ENCODE measurements around the gene ATP8A2.

ATP8A2 gene

GRCh38 chr13:25906191-25906661 is 534.5 kb downstream of the ATP8A2 start:
- WGBS, 2 experiments (ENCODE audit: insufficient coverage in 2 of 2): 80 to 92% methylated on average over 2 of the region's 7 CpGs
- H3K4me1 ChIP-seq (ENCODE audit: control insufficient read depth, insufficient read depth, low read length, poor library complexity, severe bottlenecking): peaks cover 19% of the 10 kb centered on the region
- no peak overlapping the region for H3K4me3 ChIP-seq (ENCODE audit: extremely low read depth, insufficient read depth, low read length, poor library complexity, severe bottlenecking)
- H3K9me3 ChIP-seq (ENCODE audit: control insufficient read depth, low read length): no peaks in the 10 kb centered on the region
- H3K27ac ChIP-seq (ENCODE audit: low read depth, low read length, severe bottlenecking): no peak overlapping the region
- H3K36me3 ChIP-seq (ENCODE audit: control insufficient read depth, insufficient read depth, low read length): no peaks in the 10 kb centered on the region

- 69 to 89% methylated on average over 4 of the region's 4 CpGs for WGBS, 2 experiments (ENCODE audit: insufficient coverage in 2 of 2)
- Histone ChIP-seq H3K9me3 (ENCODE audit: control insufficient read depth, low read length) (no peaks in the 10 kb centered on the region), H3K4me3 (ENCODE audit: extremely low read depth, insufficient read depth, low read length, poor library complexity, severe bottlenecking) (no peak overlapping the region), H3K36me3 (ENCODE audit: control insufficient read depth, insufficient read depth, low read length) (no peaks in the 10 kb centered on the region), H3K4me1 (ENCODE audit: control insufficient read depth, insufficient read depth, low read length, poor library complexity, severe bottlenecking) (peaks cover 5% of the 10 kb centered on the region), H3K27ac (ENCODE audit: low read depth, low read length, severe bottlenecking) (no peak overlapping the region)
Measured at GRCh38 chr13:25908366-25908765, 536.6 kb downstream of the ATP8A2 start.

- Histone ChIP-seq H3K9me3 (ENCODE audit: control insufficient read depth, low read length) (no peaks in the 10 kb centered on the region), H3K4me3 (ENCODE audit: extremely low read depth, insufficient read depth, low read length, poor library complexity, severe bottlenecking) (no peak overlapping the region), H3K27ac (ENCODE audit: low read depth, low read length, severe bottlenecking) (no peak overlapping the region), H3K36me3 (ENCODE audit: control insufficient read depth, insufficient read depth, low read length) (no peaks in the 10 kb centered on the region), H3K4me1 (ENCODE audit: control insufficient read depth, insufficient read depth, low read length, poor library complexity, severe bottlenecking) (peaks cover 5% of the 10 kb centered on the region)
- WGBS, 2 experiments (ENCODE audit: insufficient coverage in 2 of 2): 58 to 67% methylated on average over 1 to 4 of the region's 4 CpGs
Measured at GRCh38 chr13:25910243-25910642, 538.5 kb downstream of the ATP8A2 start.

- no peaks in the 10 kb centered on the region for H3K9me3 ChIP-seq (ENCODE audit: control insufficient read depth, low read length)
- H3K4me1 ChIP-seq (ENCODE audit: control insufficient read depth, insufficient read depth, low read length, poor library complexity, severe bottlenecking): peaks cover 4% of the 10 kb centered on the region
- H3K27ac ChIP-seq (ENCODE audit: low read depth, low read length, severe bottlenecking): no peak overlapping the region
- no peaks in the 10 kb centered on the region for H3K36me3 ChIP-seq (ENCODE audit: control insufficient read depth, insufficient read depth, low read length)
- H3K4me3 ChIP-seq (ENCODE audit: extremely low read depth, insufficient read depth, low read length, poor library complexity, severe bottlenecking): no peak overlapping the region
Measured at GRCh38 chr13:25910991-25911419, 539.2 kb downstream of the ATP8A2 start.

GRCh38 chr13:25912961-25913360 is 541.2 kb downstream of the ATP8A2 start:
- WGBS, 2 experiments (ENCODE audit: insufficient coverage in 2 of 2): 84 to 89% methylated on average over 2 to 3 of the region's 4 CpGs
- no peak overlapping the region for H3K4me3 ChIP-seq (ENCODE audit: extremely low read depth, insufficient read depth, low read length, poor library complexity, severe bottlenecking)
- H3K36me3 ChIP-seq (ENCODE audit: control insufficient read depth, insufficient read depth, low read length): no peaks in the 10 kb centered on the region
- H3K9me3 ChIP-seq (ENCODE audit: control insufficient read depth, low read length): no peaks in the 10 kb centered on the region
- H3K27ac ChIP-seq (ENCODE audit: low read depth, low read length, severe bottlenecking): no peak overlapping the region
- H3K4me1 ChIP-seq (ENCODE audit: control insufficient read depth, insufficient read depth, low read length, poor library complexity, severe bottlenecking): no peaks in the 10 kb centered on the region

- H3K4me1 ChIP-seq (ENCODE audit: control insufficient read depth, insufficient read depth, low read length, poor library complexity, severe bottlenecking): no peaks in the 10 kb centered on the region
- H3K9me3 ChIP-seq (ENCODE audit: control insufficient read depth, low read length): no peaks in the 10 kb centered on the region
- H3K4me3 ChIP-seq (ENCODE audit: extremely low read depth, insufficient read depth, low read length, poor library complexity, severe bottlenecking): no peak overlapping the region
- H3K27ac ChIP-seq (ENCODE audit: low read depth, low read length, severe bottlenecking): no peak overlapping the region
- H3K36me3 ChIP-seq (ENCODE audit: control insufficient read depth, insufficient read depth, low read length): no peaks in the 10 kb centered on the region
- 89% methylated on average over 6 to 7 of the region's 12 CpGs for whole genome bisulfite sequencing, 2 experiments (ENCODE audit: insufficient coverage in 2 of 2)
Measured at GRCh38 chr13:25915840-25916518, 544.2 kb downstream of the ATP8A2 start.

GRCh38 chr13:25920277-25920676 is 548.5 kb downstream of the ATP8A2 start:
- no peak overlapping the region for H3K4me3 ChIP-seq (ENCODE audit: extremely low read depth, insufficient read depth, low read length, poor library complexity, severe bottlenecking)
- 81 to 87% methylated on average over 3 to 4 of the region's 4 CpGs for WGBS, 2 experiments (ENCODE audit: insufficient coverage in 2 of 2)

GRCh38 chr13:25920931-25921330 is 549.2 kb downstream of the ATP8A2 start:
- WGBS, 2 experiments (ENCODE audit: insufficient coverage in 2 of 2): 93 to 100% methylated on average over 2 to 3 of the region's 4 CpGs
- Histone ChIP-seq H3K4me3 (ENCODE audit: extremely low read depth, insufficient read depth, low read length, poor library complexity, severe bottlenecking) (no peak overlapping the region), H3K9me3 (ENCODE audit: control insufficient read depth, low read length) (no peaks in the 10 kb centered on the region), H3K4me1 (ENCODE audit: control insufficient read depth, insufficient read depth, low read length, poor library complexity, severe bottlenecking) (no peaks in the 10 kb centered on the region), H3K27ac (ENCODE audit: low read depth, low read length, severe bottlenecking) (no peak overlapping the region), H3K36me3 (ENCODE audit: control insufficient read depth, insufficient read depth, low read length) (no peaks in the 10 kb centered on the region)

More at GRCh38 chr13:25920277-25920676, 548.5 kb downstream of the ATP8A2 start:
- Histone ChIP-seq H3K27ac (ENCODE audit: low read depth, low read length, severe bottlenecking) (no peak overlapping the region), H3K9me3 (ENCODE audit: control insufficient read depth, low read length) (no peaks in the 10 kb centered on the region), H3K36me3 (ENCODE audit: control insufficient read depth, insufficient read depth, low read length) (no peaks in the 10 kb centered on the region), H3K4me1 (ENCODE audit: control insufficient read depth, insufficient read depth, low read length, poor library complexity, severe bottlenecking) (no peaks in the 10 kb centered on the region)

GRCh38 chr13:25922376-25922775 is 550.6 kb downstream of the ATP8A2 start:
- H3K36me3 ChIP-seq (ENCODE audit: control insufficient read depth, insufficient read depth, low read length): no peaks in the 10 kb centered on the region
- no peaks in the 10 kb centered on the region for H3K9me3 ChIP-seq (ENCODE audit: control insufficient read depth, low read length)
- H3K4me3 ChIP-seq (ENCODE audit: extremely low read depth, insufficient read depth, low read length, poor library complexity, severe bottlenecking): no peak overlapping the region
- H3K4me1 ChIP-seq (ENCODE audit: control insufficient read depth, insufficient read depth, low read length, poor library complexity, severe bottlenecking): no peaks in the 10 kb centered on the region
- 77% methylated on average over 7 to 8 of the region's 9 CpGs for WGBS, 2 experiments (ENCODE audit: insufficient coverage in 2 of 2)
- no peak overlapping the region for H3K27ac ChIP-seq (ENCODE audit: low read depth, low read length, severe bottlenecking)

GRCh38 chr13:25923217-25924085 is 551.7 kb downstream of the ATP8A2 start:
- Histone ChIP-seq H3K4me3 (ENCODE audit: extremely low read depth, insufficient read depth, low read length, poor library complexity, severe bottlenecking) (no peak overlapping the region), H3K36me3 (ENCODE audit: control insufficient read depth, insufficient read depth, low read length) (no peaks in the 10 kb centered on the region), H3K27ac (ENCODE audit: low read depth, low read length, severe bottlenecking) (no peak overlapping the region), H3K9me3 (ENCODE audit: control insufficient read depth, low read length) (no peaks in the 10 kb centered on the region), H3K4me1 (ENCODE audit: control insufficient read depth, insufficient read depth, low read length, poor library complexity, severe bottlenecking) (no peaks in the 10 kb centered on the region)
- WGBS, 2 experiments (ENCODE audit: insufficient coverage in 2 of 2): 100% methylated on average over 2 to 4 of the region's 5 CpGs

- H3K9me3 ChIP-seq (ENCODE audit: control insufficient read depth, low read length): no peaks in the 10 kb centered on the region
- H3K4me1 ChIP-seq (ENCODE audit: control insufficient read depth, insufficient read depth, low read length, poor library complexity, severe bottlenecking): no peaks in the 10 kb centered on the region
- 59 to 96% methylated on average over 3 to 4 of the region's 6 CpGs for WGBS, 2 experiments (ENCODE audit: insufficient coverage in 2 of 2)
- H3K27ac ChIP-seq (ENCODE audit: low read depth, low read length, severe bottlenecking): no peak overlapping the region
- H3K36me3 ChIP-seq (ENCODE audit: control insufficient read depth, insufficient read depth, low read length): no peaks in the 10 kb centered on the region
- no peak overlapping the region for H3K4me3 ChIP-seq (ENCODE audit: extremely low read depth, insufficient read depth, low read length, poor library complexity, severe bottlenecking)
Measured at GRCh38 chr13:25927363-25927762, 555.6 kb downstream of the ATP8A2 start.

All from mesodermal cell (in vitro differentiated cells).